IMR-90 (cell line): Measurements from ENCODE around the gene GPR27. TPM values are rescaled to one million over a fixed set of nuclear protein-coding genes. Genes with fewer than 3 reads are reported as not detected.

ENCODE experiments used
- ATAC-seq: fragments of 200-7000 bp; cut with Tn5 transposase; 2 replicates; pipeline ENCODE4 v1.9.1; 2020; ENCODE audit warnings: low read depth, mild to moderate bottlenecking, moderate library complexity
- BruUV-seq: library from RNA; stranded (reverse); fragments of 400-500 nt; replicated peaks from 2 replicates; lab custom pipeline; 2021; lab: Mats Ljungman, UMichigan
- CTCF ChIA-PET: fragments of 300-600 bp; formaldehyde crosslinking; extraction: SDS; loops from one replicate; lab custom pipeline; 2021; ENCODE audit warnings: antibody characterized with exemption; lab: Yijun Ruan, JAX
- POLR2A ChIA-PET: fragments of 300-600 bp; sonication (Branson Sonifier 250); formaldehyde crosslinking; loops from one replicate; lab custom pipeline; 2022; ENCODE audit warnings: antibody characterized with exemption; ENCODE audit not compliant: unreplicated experiment; lab: Charles Lee
- DNase-seq: peaks from one replicate; pipeline ENCODE4 v3.0.0; 2013
- H2AFZ ChIP-seq: replicated peaks from 2 replicates; pipeline ENCODE3; 2013; ENCODE audit warnings: low read length, mild to moderate bottlenecking; ENCODE audit not compliant: poor library complexity
- H2AK5ac ChIP-seq: 2 replicates; pipeline ENCODE4 v1.6.1; 2013; ENCODE audit warnings: low read depth, low read length, inconsistent platforms
- H2AK9ac ChIP-seq: replicated peaks from 2 replicates; pipeline ENCODE3; 2013; ENCODE audit warnings: mild to moderate bottlenecking, low read depth, low read length, moderate library complexity; ENCODE audit not compliant: poor library complexity
- H2BK120ac ChIP-seq: 2 replicates; pipeline ENCODE4 v1.6.1; 2013; ENCODE audit warnings: low read depth, low read length, inconsistent platforms
- H2BK15ac ChIP-seq: 3 replicates; pipeline ENCODE4 v1.6.1; 2013; ENCODE audit warnings: low read depth, low read length, inconsistent platforms
- H2BK20ac ChIP-seq: 2 replicates; pipeline ENCODE4 v1.6.1; 2013; ENCODE audit warnings: low read depth, mild to moderate bottlenecking, inconsistent platforms, low read length, moderate library complexity
- H2BK5ac ChIP-seq: 2 replicates; pipeline ENCODE4 v1.6.1; 2013; ENCODE audit warnings: mild to moderate bottlenecking, low read depth, low read length, inconsistent platforms; ENCODE audit not compliant: poor library complexity, severe bottlenecking
- H3K14ac ChIP-seq: replicated peaks from 2 replicates; pipeline ENCODE4 v1.6.1; 2013; ENCODE audit warnings: low read depth, low read length, inconsistent platforms
- H3K18ac ChIP-seq: 2 replicates; pipeline ENCODE4 v1.6.1; 2013; ENCODE audit warnings: low read depth, low read length, control low read depth
- H3K23ac ChIP-seq: 2 replicates; pipeline ENCODE4 v1.6.1; 2013; ENCODE audit warnings: low read depth, low read length, inconsistent platforms
- H3K27ac ChIP-seq: 2 replicates; pipeline ENCODE4 v1.5.1; 2013; ENCODE audit warnings: mild to moderate bottlenecking, control low read depth, low read length; ENCODE audit not compliant: insufficient read depth
- H3K27me3 ChIP-seq: 2 replicates; pipeline ENCODE4 v1.6.1; 2013; ENCODE audit warnings: low read length; ENCODE audit not compliant: control insufficient read depth, insufficient read depth
- H3K36me3 ChIP-seq: 2 replicates; pipeline ENCODE4 v1.6.1; 2013; ENCODE audit warnings: low read length, mixed read lengths; ENCODE audit not compliant: control insufficient read depth, insufficient read depth
- H3K4ac ChIP-seq: 2 replicates; pipeline ENCODE4 v1.6.1; 2013; ENCODE audit warnings: low read depth, low read length, inconsistent platforms
- H3K4me1 ChIP-seq: 2 replicates; pipeline ENCODE4 v1.6.1; 2013; ENCODE audit warnings: low read length, mixed read lengths; ENCODE audit not compliant: control insufficient read depth, insufficient read depth
- H3K4me2 ChIP-seq: 2 replicates; pipeline ENCODE4 v1.6.1; 2013; ENCODE audit warnings: low read depth, mild to moderate bottlenecking, control low read depth, low read length, moderate library complexity
- H3K4me3 ChIP-seq: 2 replicates; pipeline ENCODE4 v1.5.1; 2013; ENCODE audit warnings: low read depth, mild to moderate bottlenecking, control low read depth, low read length, moderate library complexity; ENCODE audit not compliant: insufficient read depth
- H3K56ac ChIP-seq: 2 replicates; pipeline ENCODE4 v1.6.1; 2013; ENCODE audit warnings: low read length, inconsistent platforms; ENCODE audit not compliant: insufficient read depth; ENCODE audit errors: extremely low read depth
- H3K79me1 ChIP-seq, 2 experiments: 2 replicates each; pipeline ENCODE4 v1.6.1; 2013; ENCODE audit warnings: low read length in 2 of 2, inconsistent platforms in 1 of 2, low read depth in 1 of 2
- H3K9ac ChIP-seq: 2 replicates; pipeline ENCODE4 v1.6.1; 2013; ENCODE audit warnings: low read depth, low read length, control low read depth
- H3K9me1 ChIP-seq: 2 replicates; pipeline ENCODE4 v1.6.1; 2013; ENCODE audit warnings: low read length, inconsistent platforms; ENCODE audit not compliant: insufficient read depth
- H3K9me3 ChIP-seq: 2 replicates; pipeline ENCODE4 v1.6.1; 2013; ENCODE audit warnings: low read length; ENCODE audit not compliant: control insufficient read depth, insufficient read depth
- H4K20me1 ChIP-seq: 2 replicates; pipeline ENCODE4 v1.6.1; 2013; ENCODE audit warnings: low read length, inconsistent platforms; ENCODE audit not compliant: insufficient read depth
- H4K5ac ChIP-seq: 2 replicates; pipeline ENCODE4 v1.6.1; 2013; ENCODE audit warnings: mild to moderate bottlenecking, low read depth, low read length, control low read depth
- H4K8ac ChIP-seq, 2 experiments: 2 replicates each; pipeline ENCODE4 v1.6.1; 2013; ENCODE audit warnings: low read depth in 2 of 2, low read length in 2 of 2, control low read depth in 1 of 2, inconsistent platforms in 1 of 2
- H4K91ac ChIP-seq: 2 replicates; pipeline ENCODE4 v1.6.1; 2013; ENCODE audit warnings: low read depth, low read length, inconsistent platforms; ENCODE audit not compliant: insufficient read depth
- MAFK ChIP-seq: IDR thresholded peaks from 2 replicates; pipeline ENCODE4 v1.6.1; 2012; ENCODE audit warnings: low read depth, low read length, improper control_type of control experiment
- MAZ ChIP-seq: IDR thresholded peaks from 2 replicates; pipeline ENCODE4 v1.6.1; 2012; ENCODE audit warnings: low read depth, mild to moderate bottlenecking, low read length, improper control_type of control experiment, moderate library complexity, borderline replicate concordance
- MXI1 ChIP-seq: IDR thresholded peaks from 2 replicates; pipeline ENCODE4 v1.6.1; 2012; ENCODE audit warnings: low read depth, mild to moderate bottlenecking, low read length, moderate library complexity, borderline replicate concordance
- NFE2L2 ChIP-seq: fragments of 150-350 bp; IDR thresholded peaks from 2 replicates; pipeline ENCODE4 v1.6.1; 2016; ENCODE audit warnings: low read depth, mild to moderate bottlenecking, low read length
- POLR2A ChIP-seq: IDR thresholded peaks from 2 replicates; pipeline ENCODE4 v1.6.1; 2012; ENCODE audit warnings: mild to moderate bottlenecking, low read depth, low read length
- RCOR1 ChIP-seq: IDR thresholded peaks from 2 replicates; pipeline ENCODE4 v1.6.1; 2012; ENCODE audit warnings: mild to moderate bottlenecking, low read length, improper control_type of control experiment; ENCODE audit not compliant: insufficient replicate concordance
- RFX5 ChIP-seq: IDR thresholded peaks from 2 replicates; pipeline ENCODE4 v1.8.0; 2012; ENCODE audit warnings: low read depth, mild to moderate bottlenecking, low read length, moderate library complexity
- SMC3 ChIP-seq: fragments of 150-350 bp; IDR thresholded peaks from 2 replicates; pipeline ENCODE4 v1.6.1; 2016; ENCODE audit warnings: low read depth, mild to moderate bottlenecking, antibody characterized with exemption, low read length, moderate library complexity
- WGBS, 2 experiments: methylation state at CpG; one replicate each; pipeline versions ENCODE4 v1.1.5 to v1.1.7; 2013; ENCODE audit warnings: missing lambda C conversion rate in 2 of 2; ENCODE audit not compliant: insufficient read length in 1 of 2; ENCODE audit errors: extremely low coverage in 2 of 2; 5-methylcytosine and 5-hydroxymethylcytosine counted together
- dilution Hi-C: fragments of 300-500 bp; cut with HindIII; formaldehyde crosslinking; loops from one replicate; pipeline ENCODE4 v1.14.3; 2018; ENCODE audit warnings: low sequenced_read_pairs; ENCODE audit not compliant: unreplicated experiment
- in situ Hi-C: fragments of 300-500 bp; cut with MboI; formaldehyde crosslinking; loops from 3 replicates; pipeline ENCODE4 v1.14.3; 2019; ENCODE audit warnings: low sequenced_read_pairs, inconsistent platforms, mixed read lengths
- intact Hi-C: fragments of 100-400 bp; cut with micrococcal nuclease; formaldehyde crosslinking; loops from 2 replicates; pipeline ENCODE4 v1.10.0; 2022
- polyA plus RNA-seq, 3 experiments: library from polyadenylated mRNA; depleted of rRNA; stranded (reverse); fragments of >200 nt; gene quantifications; 2 replicates each; pipeline ENCODE4 v1.2.3, GENCODE V29; 2012; ENCODE audit warnings: low replicate concordance in 1 of 3
- total RNA-seq: library from RNA; depleted of rRNA; stranded (reverse); fragments of >200 nt; gene quantifications from 2 replicates; pipeline ENCODE4 v1.2.3, GENCODE V29; 2012
- TF ChIP-seq, protein P1 (sequence below): fragments of 150-350 bp; IDR thresholded peaks from 2 replicates; pipeline ENCODE4 v1.6.1; 2016; ENCODE audit warnings: low read depth, mild to moderate bottlenecking, low read length, moderate library complexity, borderline replicate concordance

GPR27 gene
- total and polyA plus RNA-seq, 2 of the 4 experiments (the other 2 are of a cell fraction), result not detected

DNA sequence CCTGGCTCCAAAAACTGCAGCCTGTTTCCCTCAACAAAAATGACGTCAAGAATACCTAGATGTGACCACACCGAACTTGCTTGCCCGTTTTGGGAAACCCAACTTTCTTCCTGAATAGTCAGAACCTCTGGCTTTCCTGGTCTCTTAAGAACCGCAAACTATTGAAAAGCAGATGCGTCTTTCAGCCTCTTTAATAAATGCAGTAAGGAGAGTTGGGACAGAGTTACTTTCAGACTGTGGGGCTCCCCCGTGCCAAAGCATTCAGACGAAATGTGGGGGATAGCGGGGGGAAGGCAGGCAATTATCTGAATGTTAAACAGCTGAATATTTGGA, 32.5 kb downstream of the GPR27 start:
- in situ Hi-C loops, result no loop called here
- TF ChIP-seq, protein P1, sequence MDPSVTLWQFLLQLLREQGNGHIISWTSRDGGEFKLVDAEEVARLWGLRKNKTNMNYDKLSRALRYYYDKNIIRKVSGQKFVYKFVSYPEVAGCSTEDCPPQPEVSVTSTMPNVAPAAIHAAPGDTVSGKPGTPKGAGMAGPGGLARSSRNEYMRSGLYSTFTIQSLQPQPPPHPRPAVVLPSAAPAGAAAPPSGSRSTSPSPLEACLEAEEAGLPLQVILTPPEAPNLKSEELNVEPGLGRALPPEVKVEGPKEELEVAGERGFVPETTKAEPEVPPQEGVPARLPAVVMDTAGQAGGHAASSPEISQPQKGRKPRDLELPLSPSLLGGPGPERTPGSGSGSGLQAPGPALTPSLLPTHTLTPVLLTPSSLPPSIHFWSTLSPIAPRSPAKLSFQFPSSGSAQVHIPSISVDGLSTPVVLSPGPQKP, result no peak
- no peak for TF ChIP-seq SMC3
- no peak for TF ChIP-seq RFX5
- TF ChIP-seq MAZ, result no peak
- no peak for TF ChIP-seq POLR2A
- TF ChIP-seq MAFK, result no peak
- no peak for TF ChIP-seq MXI1
- TF ChIP-seq RCOR1, result no peak
- no peak for TF ChIP-seq NFE2L2
- no peaks in the 10 kb centered on the region for H3K9me1 ChIP-seq
- ChIA-PET POLR2A (no interaction called here), CTCF (interaction anchor here (1.2 kb wide), 1 partner anchor 8 kb away, joined by 3 read pairs; no protein-coding TSS in a partner anchor)
- intact Hi-C loops, result no loop called here
- H3K9ac ChIP-seq, result no peak overlapping the region
- H3K14ac ChIP-seq, result no peak overlapping the region
- H3K4ac ChIP-seq, result no peak overlapping the region
- no peak for DNase-seq
- no peaks in the 10 kb centered on the region for H4K20me1 ChIP-seq
- no peaks in the 10 kb centered on the region for H3K79me1 ChIP-seq
- H3K27me3 ChIP-seq, result peaks cover 46% of the 10 kb centered on the region
- H3K23ac ChIP-seq, result no peak overlapping the region
- no peak overlapping the region for H3K4me3 ChIP-seq
- BruUV-seq, result no TSS peak
- H2AK5ac ChIP-seq, result no peak overlapping the region
- H2BK20ac ChIP-seq, result no peak overlapping the region
- no peak overlapping the region for H2BK5ac ChIP-seq
- H3K27ac ChIP-seq, result no peak overlapping the region
- H4K5ac ChIP-seq, result no peak overlapping the region
- H2BK120ac ChIP-seq, result no peak overlapping the region
- WGBS, 2 experiments, result 7% methylated on average over 3 of the region's 8 CpGs; no CpG with 5 or more reads in 1 of the 2 experiments
- H3K4me2 ChIP-seq, result no peak overlapping the region
- H2AFZ ChIP-seq, result no peak overlapping the region
- H4K91ac ChIP-seq, result no peak overlapping the region
- no peaks in the 10 kb centered on the region for H3K9me3 ChIP-seq
- no peak overlapping the region for H4K8ac ChIP-seq
- H3K36me3 ChIP-seq, result no peaks in the 10 kb centered on the region
- H3K18ac ChIP-seq, result no peak overlapping the region
- H2AK9ac ChIP-seq, result no peak overlapping the region
- no peak for ATAC-seq
- no peak overlapping the region for H2BK15ac ChIP-seq
- H3K4me1 ChIP-seq, result no peaks in the 10 kb centered on the region
- dilution Hi-C loops, result no loop called here
- H3K56ac ChIP-seq, result no peak overlapping the region
